C4-2B (cell line): ENCODE measurements around the gene ST6GAL2.

Source experiments
- ZFX ChIP-seq: fragments of 450-650 bp; IDR thresholded peaks from 2 replicates; pipeline ENCODE4 v1.6.1; 2017
- TF ChIP-seq, protein P1 (sequence below): fragments of 450-650 bp; conservative IDR thresholded peaks from 2 replicates; pipeline ENCODE4 v1.5.1; 2017; ENCODE audit warnings: mild to moderate bottlenecking

DNA sequence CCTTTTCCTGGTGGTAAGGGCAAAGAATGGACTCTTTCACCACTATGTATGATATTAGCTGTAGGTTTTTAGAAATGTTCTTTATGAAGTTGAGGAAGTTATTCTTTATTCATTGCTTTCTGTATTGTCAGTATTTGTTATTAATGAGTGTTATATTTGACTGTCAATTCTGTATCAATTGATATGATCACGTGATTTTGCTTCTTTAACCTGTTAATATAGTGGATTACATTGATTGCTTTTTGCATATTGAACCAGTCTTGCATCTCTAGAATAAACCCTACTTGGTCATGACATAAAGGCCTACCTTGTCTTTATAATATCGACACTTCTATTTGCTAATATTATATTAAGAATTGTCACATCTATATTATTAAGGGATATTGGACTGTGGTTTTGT is 18.3 kb upstream of the ST6GAL2 start:
- TF ChIP-seq, protein P1, sequence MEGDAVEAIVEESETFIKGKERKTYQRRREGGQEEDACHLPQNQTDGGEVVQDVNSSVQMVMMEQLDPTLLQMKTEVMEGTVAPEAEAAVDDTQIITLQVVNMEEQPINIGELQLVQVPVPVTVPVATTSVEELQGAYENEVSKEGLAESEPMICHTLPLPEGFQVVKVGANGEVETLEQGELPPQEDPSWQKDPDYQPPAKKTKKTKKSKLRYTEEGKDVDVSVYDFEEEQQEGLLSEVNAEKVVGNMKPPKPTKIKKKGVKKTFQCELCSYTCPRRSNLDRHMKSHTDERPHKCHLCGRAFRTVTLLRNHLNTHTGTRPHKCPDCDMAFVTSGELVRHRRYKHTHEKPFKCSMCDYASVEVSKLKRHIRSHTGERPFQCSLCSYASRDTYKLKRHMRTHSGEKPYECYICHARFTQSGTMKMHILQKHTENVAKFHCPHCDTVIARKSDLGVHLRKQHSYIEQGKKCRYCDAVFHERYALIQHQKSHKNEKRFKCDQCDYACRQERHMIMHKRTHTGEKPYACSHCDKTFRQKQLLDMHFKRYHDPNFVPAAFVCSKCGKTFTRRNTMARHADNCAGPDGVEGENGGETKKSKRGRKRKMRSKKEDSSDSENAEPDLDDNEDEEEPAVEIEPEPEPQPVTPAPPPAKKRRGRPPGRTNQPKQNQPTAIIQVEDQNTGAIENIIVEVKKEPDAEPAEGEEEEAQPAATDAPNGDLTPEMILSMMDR = no peak
- no peak for TF ChIP-seq ZFX
